T-helper 2 cell (primary cell): ENCODE measurements around the gene ENTPD6.
"Not testable (repeated sequence)": the region's sequence is repeated elsewhere in the genome, so short reads cannot be mapped to it uniquely, and the experiment has no call there.

ENCODE experiments used
- DNase-seq, 5 experiments: peaks; one replicate each; pipeline versions ENCODE4 v3.0.0 to v3.0.0-alpha.2; 2012 to 2022

The ENTPD6 gene

DNA sequence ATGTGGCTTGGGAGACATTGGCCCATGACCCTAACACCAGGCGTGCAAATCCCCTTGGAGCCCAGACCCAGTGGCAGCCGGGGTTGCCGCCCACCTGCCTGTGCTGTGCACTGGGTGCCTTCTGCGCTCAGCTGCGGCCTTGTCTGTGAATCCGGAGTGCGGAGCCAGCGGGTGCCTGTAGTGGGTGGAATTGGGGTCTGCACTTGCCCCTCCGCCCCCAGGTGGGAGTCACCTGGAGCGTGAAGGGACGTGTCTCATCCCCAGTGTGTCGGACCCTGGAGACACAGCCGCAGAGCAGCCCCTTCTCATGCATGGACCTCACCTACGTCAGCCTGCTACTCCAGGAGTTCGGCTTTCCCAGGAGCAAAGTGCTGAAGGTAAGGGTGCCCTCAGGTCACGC lies 29.4 kb downstream of the ENTPD6 start:
- no peak for DNase-seq

DNA sequence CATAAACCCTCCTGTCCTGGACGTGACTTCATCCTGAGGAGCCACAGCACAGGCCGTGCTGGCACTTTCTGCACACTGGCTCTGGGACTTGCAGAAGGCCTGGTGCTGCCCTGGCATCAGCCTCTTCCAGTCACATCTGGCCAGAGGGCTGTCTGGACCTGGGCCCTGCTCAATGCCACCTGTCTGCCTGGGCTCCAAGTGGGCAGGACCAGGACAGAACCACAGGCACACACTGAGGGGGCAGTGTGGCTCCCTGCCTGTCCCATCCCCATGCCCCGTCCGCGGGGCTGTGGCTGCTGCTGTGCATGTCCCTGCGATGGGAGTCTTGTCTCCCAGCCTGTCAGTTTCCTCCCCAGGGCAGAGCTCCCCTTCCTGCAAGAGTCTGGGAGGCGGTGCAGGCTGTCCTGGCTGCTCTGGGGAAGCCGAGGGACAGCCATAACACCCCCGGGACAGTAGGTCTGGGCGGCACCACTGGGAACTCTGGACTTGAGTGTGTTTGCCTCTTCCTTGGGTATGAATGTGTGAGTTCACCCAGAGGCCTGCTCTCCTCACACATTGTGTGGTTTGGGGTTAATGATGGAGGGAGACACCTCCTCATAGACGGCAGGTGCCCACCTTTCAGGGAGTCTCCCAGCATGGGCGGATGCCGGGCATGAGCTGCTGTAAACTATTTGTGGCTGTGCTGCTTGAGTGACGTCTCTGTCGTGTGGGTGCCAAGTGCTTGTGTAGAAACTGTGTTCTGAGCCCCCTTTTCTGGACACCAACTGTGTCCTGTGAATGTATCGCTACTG lies 30.3 kb downstream of the ENTPD6 start:
- DNase-seq = no peak

DNA sequence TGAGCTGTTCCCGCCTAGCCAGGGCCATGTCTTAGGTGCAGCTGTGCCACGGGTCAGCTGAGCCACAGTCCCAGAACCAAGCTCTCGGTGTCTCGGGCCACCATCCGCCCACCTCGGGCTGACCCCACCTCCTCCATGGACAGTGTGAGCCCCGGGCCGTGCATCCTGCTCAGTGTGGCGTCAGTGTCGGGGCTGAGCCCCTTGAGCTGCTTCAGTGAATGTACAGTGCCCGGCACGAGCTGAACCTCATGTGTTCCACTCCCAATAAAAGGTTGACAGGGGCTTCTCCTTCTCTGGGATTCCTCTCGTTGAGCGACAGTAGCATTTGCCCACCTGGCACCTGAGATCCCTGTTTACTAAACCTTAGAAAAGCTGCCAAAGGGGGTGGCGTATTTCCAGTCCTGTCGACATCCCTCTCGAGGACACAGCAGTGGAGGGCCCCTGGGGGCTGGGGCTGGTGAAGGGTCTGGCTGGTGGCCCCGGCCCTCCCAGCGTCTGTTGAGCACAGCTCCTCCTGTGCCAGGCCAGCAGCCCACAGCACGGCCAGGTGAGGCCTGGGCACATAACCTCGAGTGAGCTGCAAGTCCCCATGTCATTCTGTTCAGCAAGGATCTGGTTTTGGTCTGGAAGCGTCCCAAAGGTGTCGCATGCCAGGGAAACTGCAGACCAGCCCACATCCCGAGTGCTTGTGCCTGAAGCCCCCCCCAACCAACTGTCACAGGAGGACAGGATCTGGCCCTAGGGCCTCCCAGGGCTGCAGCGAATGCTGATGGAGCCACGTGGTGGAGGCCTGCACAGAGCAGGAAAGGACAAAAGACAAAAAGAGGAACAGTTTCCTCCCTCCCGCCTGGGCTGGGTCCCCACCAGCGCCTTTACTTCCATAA lies 31.2 kb downstream of the ENTPD6 start:
- DNase-seq = no peak

DNA sequence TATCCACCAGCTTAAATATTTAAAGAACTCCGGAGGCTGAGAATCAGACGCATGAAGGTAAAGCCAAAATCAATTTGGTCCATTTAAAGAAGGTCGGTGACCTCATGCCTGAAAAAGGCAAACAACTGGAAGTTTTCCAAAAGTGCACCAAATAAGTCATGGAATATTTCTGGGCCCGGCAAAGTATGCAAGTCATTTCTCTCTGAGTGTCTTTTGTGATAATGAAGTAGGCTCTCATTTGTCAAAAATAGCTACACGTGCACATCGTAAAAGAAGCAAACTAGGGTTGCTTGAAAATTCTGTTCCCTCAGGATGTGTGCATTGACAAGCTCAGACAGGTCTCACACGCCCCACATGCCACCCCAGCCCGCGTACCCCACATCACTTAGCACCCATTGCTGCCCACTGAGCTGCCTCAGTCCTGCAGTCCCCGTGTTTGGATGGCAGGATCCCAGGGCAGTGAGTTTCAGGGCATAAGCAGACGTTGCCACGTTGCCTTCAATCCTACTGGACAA lies 31.9 kb downstream of the ENTPD6 start:
- no peak for DNase-seq

DNA sequence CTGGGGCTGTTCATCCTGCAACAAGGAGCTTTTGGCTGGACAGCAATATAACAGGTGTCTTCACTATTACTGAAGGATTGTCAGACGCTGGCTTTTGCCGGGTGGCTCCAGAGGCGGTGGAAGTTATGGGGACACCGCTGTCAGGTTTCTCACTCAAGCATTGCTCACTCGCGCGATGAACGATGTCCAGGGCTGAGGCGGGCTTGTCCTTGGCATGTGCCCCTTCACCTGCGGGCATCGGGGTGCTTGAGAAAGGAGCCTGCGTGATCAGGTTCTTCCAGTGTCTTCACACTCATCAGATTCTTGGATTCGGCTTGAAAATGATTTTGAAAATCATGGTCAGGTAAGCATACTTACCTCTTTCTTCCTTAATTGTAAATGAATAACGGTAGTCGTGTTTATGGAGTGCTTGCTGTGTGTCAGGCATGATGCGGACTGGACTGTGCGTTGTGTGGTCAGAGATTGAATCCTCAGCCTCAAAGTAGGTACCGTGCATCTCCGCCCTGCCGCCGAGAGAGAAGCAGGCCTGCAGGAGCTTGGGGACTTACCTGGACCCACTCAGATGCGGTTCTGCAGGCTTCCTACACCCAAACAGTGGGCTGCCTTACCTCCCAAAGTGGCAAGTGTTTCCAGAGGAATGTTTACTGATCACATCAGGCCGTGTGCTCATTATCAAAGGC lies 34.1 kb downstream of the ENTPD6 start:
- DNase-seq = no peak

DNA sequence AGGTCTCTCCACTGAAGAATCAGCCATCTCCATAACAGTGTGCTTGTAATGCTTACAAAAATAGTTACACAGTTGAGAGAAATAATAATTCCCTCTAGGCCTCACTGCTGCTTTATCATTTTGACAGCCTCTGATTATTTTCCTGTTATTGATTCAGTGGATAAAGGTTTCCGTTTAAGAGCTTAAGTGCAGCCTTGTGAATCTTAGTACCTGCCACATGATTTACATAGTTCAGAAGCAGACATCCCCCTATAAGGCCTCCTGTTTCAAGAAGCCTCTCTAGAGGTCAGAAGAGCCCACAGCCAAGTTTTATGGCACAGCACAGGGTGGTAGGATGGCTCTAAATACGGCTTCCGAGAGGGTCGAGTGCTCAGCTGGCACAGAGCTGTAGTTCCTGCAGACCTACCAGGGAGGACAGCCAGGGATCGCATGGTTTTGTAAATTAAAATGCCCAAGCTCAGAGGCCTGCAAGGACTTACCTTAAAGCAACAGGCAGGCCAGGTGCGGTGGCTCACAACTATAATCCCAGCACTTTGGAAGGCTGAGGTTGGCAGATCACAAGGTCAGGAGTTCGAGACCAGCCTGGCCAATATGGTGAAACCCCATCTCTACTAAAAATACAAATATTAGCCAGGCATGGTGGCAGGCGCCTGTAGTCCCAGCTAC lies 34.8 kb downstream of the ENTPD6 start:
- no peak for DNase-seq

DNA sequence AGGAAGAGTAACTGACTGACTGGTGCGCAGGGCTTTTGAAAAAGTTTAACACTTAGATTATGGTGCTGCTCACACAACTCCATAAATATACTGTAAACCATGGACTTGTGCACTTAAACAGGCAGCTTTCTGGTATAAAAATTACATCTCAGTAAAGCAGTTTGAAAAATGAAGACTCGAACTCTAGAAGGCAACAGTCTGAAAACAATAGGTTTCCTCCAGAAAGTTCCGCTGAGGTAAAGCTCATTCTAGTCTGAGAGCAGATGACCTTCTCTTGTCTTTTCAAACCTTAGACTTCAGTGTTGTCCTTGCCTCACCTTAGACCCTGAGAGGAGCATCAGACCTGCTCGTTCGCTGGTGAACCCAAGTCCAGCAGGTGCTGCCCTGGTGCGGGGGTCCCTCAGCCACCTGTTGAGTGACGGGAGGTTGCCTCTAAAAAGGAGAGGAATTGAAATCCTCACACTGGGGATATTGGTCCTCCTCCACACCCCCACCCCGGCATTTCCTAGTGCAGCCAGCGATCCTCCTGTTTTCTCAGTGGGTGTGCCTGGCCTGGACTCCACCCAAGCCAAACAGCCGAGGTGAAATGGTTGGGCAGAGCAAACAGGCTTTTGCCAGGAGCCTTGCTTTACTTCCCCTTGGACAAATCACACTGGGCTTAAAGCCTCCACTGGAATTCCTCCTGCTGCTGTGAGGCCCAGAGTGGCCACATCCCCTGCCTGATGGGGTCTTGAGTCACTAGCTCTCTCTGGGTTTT lies 37.7 kb downstream of the ENTPD6 start:
- no peak for DNase-seq

DNA sequence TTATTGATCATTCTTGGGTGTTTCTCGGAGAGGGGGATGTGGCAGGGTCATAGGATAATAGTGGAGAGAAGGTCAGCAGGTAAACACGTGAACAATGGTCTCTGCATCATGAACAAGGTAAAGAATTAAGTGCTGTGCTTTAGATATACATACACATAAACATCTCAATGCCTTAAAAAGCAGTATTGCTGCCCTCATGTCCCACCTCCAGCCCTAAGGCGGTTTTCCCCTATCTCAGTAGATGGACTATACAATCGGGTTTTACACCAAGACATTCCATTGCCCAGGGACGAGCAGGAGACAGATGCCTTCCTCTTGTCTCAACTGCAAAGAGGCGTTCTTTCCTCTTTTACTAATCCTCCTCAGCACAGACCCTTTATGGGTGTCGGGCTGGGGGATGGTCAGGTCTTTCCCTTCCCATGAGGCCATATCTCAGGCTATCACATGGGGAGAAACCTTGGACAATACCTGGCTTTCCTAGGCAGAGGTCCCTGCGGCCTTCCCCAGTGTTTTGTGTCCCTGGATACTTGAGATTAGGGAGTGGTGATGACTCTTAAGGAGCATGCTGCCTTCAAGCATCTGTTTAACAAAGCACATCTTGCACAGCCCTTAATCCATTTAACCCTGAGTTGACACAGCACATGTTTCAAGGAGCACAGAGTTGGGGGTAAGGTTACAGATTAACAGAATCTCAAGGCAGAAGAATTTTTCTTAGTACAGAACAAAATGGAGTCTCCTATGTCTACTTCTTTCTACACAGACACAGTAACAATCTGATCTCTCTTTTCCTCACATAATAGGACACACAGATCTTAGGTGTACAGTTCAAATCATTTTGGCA lies 38.7 kb downstream of the ENTPD6 start:
- DNase-seq = not testable (repeated sequence)

DNA sequence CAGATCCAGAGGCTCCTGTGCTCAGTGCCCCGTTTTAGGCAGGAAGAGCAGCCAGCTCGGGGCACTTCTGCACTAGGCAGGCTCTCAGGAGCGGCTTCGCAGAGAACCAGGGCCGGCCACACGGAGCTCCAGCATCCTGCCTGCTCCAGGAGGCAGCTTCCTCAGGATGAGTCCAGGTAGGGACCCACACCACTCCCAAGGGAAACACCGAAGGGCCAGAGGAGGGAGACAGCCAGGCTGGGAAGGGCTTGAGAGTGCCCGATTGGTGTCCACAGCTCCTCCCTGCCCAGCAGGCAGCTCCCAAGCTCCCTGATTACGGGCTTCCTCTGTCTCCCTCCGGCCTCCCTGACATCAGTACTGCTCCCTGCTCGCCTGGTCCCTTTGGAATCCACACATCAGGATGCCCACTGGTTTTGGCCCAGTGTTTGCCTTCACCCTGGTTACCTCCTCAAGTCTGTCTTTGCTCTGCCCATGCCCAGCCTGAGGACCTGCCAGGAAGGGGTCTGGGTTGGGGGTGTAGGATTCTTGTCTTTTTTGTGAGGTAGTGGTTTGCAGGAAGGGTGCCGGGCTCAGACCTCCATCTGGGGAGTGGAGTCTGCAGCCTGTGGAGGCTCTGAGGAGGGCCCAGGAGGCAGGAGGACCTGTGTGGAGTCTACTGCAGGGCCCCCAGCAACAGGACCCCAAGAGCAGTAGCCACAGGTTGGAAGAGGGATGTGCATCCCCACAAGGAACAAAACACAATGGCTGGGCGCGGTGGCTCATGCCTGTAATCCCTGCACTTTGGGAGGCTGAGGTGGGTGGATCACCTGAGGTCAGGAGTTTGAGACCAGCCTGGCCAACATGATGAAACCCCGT lies 41.2 kb downstream of the ENTPD6 start:
- no peak for DNase-seq

DNA sequence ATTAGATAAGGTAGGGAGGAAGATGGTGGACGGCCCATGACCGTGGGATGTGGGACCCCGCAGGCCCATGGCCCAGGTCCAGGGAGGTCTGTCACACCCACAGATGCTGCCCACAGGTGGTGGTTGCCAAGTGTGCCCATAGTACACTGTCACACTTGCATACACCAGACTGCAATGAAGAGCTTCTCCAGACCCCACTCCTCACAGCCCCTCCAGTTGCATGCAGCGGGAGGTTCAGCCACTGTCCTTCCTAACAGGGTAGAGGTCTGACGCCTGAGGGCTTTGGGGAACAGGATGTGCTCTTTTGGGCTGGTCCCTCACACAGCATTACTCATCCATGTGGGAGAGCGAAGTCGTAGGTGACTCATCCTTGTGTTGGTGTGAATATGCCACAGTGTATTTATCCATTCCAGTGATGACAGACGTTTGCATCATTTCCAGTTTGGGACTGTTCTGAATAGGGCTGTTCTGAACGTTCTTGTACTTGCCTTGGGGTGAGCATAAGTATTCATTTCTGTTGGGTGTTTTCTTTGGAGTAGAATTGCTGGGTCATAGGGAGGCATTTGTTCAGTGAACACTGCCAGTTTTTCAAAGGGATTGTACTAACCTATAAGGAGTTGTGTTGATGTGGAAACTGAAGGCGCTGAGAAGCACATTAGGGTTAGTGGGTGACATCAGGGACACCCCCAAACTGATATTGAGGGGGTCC lies 42.3 kb downstream of the ENTPD6 start:
- peak in 2 of 5 experiments; percentile 33 to 48 for DNase-seq

DNA sequence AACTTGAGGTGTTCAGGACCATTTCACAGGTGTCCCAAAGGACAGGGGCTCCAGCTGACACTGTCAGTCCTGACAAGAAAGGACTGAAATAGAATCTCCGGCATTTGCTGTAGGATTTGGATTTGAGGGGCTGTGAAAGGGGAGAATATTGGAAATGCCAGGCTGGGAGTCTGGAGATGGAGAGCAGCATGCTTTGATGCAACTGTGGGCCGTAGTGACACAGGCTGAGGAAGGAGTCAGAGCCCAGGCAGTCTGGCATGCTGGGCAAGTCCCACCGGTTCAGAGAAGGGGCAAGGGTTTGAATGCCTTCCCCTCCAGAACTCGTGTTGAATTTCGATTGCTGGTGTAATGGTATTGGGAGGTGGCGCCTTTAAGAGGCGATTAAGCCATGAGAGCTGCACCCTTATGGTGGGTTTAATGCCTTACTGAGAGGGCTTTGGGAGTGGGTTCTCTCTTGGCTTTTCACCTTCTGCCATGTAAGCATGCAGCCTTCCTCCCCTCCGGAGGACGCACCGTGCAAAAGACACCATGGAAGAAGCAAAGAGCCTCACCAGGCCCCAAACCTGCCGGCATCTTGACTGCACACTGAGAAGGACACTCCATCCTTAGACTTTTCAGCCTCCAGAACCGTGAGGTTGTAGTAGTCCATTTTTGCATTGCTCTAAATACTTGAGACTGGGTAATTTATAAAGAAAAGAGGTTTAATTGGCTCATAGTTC lies 43.0 kb downstream of the ENTPD6 start:
- DNase-seq = no peak

DNA sequence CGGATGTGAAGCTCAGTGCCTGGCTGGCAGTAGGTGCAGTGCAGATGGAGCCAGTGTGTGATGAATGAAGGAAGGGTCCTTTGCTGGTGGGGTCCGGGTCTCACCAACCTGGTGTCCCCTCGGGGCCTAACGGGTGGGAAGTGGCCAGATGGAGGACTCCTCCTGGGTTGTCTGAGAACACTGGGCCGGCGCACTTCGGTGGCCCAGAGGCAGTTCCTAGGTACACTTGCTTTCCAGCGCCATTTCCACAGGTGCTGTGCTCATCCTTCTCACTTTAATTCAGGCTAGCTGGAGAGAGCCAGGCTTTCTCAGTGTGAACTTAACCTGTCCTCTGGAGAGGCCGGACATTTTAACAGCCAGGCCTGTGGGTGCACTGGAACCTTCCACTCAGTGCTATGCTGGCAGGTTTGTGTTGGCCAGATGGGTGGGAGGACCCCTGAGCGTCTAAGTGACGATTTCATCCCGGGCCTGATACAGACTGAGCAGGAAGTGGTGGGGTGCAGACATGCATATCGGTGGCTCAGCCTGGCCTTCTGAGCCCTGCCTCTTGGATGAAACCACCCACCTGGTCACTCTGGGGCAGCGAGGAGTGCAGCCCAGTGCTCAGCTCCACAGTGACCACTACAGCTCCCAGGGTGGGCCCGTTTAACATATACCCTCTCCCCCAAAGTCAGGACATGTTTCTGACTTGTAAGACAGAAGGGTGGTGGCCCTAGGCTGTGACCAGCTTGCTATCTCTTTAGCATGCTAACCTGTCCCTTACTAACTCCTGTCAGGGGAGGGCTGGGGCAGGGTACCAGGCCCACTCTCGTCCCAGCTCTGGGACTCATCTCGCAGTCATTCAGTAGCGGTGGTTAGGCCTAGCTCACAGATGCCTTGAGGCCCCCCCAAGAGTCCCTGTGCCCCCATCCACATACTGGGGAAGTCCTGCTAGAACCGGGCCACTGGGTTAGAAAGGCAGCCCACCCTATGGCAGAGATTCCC lies 44.2 kb downstream of the ENTPD6 start:
- no peak for DNase-seq

DNA sequence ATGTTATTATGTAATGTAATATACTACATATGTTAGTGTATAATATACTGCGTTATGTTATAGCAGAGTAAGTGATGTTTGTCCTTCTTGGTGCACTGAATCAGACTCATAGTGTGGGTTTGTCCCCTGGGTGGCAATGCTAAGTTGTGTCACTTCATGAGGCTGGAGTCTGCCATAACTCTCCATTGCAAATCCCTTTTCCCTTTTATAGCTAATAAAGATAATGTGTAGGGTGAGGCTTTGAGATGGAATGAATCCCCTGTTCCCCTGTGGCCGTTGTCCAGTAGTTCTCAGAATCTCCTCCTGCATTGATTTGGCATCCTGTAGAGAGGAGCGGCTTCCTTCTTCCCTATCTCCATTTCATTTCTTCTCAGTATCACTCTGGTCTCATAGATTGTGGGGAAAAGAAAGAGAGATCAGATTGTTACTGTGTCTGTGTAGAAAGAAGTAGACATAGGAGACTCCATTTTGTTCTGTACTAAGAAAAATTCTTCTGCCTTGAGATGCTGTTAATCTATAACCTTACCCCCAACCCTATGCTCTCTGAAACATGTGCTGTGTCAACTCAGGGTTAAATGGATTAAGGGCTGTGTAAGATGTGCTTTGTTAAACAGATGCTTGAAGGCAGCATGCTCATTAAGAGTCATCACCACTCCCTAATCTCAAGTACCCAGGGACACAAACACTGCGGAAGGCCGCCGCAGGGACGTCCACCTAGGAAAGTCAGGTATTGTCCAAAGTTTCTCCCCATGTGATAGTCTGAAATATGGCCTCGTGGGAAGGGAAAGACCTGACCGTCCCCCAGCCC lies 45.5 kb downstream of the ENTPD6 start:
- DNase-seq = not testable (repeated sequence)

DNA sequence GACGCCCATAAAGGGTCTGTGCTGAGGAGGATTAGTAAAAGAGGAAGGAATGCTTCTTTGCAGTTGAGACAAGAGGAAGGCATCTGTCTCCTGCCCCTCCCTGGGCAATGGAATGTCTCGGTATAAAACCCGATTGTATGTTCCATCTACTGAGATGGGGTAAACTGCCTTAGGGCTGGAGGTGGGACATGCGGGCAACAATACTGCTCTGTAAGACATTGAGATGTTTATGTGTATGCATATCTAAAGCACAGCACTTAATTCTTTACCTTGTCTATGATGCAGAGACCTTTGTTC lies 46.1 kb downstream of the ENTPD6 start:
- not testable (repeated sequence) for DNase-seq

DNA sequence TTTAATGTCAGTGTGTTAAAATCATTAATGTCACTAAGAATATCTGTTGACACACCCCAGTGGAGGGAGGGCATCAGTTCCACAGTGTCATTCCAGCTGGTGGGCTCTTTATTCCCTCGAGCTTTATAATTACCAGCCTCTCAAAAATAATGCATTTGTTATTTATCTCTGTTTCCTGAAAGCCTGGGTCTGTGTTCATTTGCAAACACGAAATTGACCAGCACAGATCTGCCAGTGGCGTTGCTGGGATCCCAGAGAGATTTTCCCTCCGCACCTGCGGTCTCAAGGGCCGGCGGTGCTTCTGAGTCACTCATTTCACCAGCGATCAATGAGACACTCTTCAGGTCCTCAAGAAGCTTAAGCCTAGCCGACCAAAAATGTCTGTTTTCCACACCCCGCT lies 46.7 kb downstream of the ENTPD6 start:
- DNase-seq = no peak

DNA sequence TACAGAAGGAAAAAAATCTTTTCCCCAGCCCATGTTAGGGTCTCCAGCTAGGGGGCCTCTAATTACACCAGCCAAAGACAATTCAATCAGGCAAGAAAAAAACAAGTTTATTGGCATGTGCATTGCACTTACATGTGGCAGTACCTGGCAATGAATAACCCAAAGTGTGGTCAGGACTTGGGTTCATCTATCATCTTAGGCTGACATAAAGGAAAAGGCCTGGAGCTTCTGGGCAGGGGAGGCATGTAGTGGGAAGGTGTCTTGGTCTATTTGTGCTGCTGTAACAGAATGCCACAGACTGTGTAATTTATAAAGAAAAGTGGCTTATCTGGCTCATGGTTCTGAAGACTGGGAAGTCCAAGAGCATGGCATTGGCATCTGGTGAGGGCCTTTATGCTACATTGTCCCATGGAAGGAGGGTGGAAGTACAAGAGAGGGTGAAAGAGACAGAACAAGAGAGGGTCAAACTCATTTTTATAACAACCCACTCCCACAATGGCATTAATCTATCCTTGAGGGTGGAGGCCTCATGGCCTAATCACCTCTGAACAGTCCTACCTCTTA lies 48.0 kb downstream of the ENTPD6 start:
- DNase-seq = no peak
